GM10266 (cell line): ENCODE data around the gene TENM3.
"Not testable (repeated sequence)": the region's sequence is repeated elsewhere in the genome, so short reads cannot be mapped to it uniquely, and the experiment has no call there.

Experiments used
- DNase-seq: peaks from one replicate; pipeline ENCODE4 v3.0.0; 2012; ENCODE audit errors: extremely low spot score
- TF ChIP-seq, protein P1 (sequence below): IDR thresholded peaks from 2 replicates; pipeline ENCODE4 v1.5.1; 2012; ENCODE audit warnings: mild to moderate bottlenecking, low read depth; ENCODE audit not compliant: control insufficient read depth, insufficient read depth; ENCODE audit errors: missing control alignments

TENM3 gene

DNA sequence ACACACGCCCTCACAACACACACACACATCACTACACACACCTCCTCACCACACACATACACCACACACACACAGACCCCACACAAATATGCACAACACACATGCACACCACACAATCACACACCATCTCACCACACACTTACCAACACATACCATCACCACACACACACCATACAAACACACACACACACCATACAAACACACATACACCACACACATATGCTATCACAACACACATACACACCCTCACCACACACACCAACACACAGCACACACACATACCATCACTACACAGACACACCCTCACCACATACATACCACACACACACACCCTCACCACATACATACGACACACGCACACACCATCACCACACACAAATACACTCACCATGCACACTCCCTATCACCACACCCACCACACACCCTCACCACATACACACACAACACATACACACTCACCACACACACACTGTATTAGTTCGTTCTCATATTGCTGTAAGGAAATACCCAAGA is 567.0 kb downstream of the TENM3 start:
- TF ChIP-seq, protein P1, sequence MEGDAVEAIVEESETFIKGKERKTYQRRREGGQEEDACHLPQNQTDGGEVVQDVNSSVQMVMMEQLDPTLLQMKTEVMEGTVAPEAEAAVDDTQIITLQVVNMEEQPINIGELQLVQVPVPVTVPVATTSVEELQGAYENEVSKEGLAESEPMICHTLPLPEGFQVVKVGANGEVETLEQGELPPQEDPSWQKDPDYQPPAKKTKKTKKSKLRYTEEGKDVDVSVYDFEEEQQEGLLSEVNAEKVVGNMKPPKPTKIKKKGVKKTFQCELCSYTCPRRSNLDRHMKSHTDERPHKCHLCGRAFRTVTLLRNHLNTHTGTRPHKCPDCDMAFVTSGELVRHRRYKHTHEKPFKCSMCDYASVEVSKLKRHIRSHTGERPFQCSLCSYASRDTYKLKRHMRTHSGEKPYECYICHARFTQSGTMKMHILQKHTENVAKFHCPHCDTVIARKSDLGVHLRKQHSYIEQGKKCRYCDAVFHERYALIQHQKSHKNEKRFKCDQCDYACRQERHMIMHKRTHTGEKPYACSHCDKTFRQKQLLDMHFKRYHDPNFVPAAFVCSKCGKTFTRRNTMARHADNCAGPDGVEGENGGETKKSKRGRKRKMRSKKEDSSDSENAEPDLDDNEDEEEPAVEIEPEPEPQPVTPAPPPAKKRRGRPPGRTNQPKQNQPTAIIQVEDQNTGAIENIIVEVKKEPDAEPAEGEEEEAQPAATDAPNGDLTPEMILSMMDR: no peak
- no peak for DNase-seq

DNA sequence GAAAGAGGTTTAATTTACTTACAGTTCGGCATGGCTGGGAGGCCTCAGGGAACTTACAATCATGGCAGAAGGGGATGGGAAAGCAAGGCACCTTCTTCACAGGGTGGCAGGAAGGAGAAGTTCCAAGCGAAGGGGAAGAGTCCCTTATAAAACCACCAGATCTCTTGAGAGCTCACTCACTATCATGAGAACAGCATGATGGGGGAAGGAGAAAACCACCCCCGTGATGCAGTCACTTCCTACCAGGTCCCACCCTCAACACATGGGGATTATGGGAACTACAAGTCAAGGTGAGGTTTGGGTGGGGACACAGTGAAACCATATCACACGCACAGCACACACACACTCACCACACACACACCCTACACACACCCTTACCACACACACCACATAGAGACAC is 569.7 kb downstream of the TENM3 start:
- TF ChIP-seq, protein P1: no peak
- no peak for DNase-seq

DNA sequence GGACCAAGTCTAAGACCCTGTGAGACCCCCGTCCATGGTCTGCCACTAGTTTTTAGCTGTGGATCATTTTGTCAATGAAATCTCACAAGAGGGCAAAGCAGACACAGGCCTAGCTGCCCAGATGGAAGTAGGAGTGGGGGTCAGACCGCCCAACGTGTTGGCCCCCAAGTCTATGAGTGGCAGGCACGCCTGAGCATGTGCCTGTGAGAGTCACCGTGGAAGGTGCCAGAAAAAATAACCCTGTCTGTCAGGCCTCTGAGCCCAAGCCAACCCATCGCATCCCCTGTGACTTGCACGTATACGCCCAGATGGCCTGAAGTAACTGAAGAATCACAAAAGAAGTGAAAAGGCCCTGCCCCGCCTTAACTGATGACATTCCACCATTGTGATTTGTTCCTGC is 570.9 kb downstream of the TENM3 start:
- DNase-seq: not testable (repeated sequence)

DNA sequence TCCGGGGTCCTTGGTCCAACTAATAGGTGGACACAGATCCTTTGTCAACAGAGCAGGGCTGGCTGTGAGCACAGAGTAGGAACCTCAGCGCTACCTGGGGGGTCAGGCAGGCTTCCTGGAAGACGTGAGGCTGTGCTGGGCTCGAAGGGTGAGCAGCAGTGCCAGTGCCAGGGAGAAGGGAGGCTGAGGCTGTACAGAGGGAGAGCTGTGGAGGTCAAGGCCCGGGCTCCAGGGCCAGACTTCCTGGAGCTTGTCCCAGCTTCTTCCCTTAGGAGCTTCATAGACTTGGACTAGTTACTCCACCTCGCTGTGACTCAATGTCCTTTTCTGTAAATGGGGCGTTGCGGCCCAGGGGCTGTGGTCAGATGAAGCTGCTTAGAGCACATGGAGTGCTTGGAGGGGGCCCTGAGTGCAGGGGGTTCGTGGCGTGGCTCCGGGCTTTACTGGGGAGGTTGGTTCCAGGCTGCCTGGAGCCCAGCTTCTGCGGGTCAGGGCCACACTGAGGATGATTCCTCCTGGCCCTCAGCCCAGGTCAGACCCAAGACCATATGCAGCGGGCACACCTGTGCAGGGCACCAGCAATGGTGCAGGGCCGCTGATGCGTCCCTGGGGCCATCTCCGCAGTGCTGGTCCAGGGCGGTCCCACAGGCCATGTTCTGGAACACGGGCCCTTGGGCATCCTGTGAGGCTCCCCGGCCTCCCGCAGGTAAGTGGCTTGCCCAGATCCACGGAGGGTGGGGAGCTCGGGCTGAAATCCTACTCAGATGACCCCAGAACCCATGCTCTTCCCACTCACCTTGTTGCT is 575.9 kb downstream of the TENM3 start:
- DNase-seq: no peak
- TF ChIP-seq, protein P1: no peak

DNA sequence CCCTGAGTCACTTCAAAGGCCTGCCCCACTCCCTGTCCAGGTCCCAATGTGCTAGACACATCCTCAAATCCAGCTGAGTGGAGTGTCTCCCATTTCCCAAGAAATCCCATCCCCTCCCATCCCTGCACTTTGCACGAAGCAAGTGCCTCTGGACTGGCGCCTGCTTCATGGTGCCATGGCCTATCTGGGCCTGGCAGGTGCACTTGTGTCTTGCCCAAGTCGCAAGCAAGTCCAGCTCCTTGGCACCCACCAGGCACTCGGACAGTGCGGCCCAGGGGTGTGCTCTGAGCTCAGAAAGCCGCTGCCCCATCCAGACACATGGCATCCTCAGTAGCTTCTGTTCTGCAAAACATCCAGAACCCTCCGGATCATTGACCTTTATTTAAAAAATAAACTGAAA is 576.5 kb downstream of the TENM3 start:
- DNase-seq: no peak
- TF ChIP-seq, protein P1: no peak

DNA sequence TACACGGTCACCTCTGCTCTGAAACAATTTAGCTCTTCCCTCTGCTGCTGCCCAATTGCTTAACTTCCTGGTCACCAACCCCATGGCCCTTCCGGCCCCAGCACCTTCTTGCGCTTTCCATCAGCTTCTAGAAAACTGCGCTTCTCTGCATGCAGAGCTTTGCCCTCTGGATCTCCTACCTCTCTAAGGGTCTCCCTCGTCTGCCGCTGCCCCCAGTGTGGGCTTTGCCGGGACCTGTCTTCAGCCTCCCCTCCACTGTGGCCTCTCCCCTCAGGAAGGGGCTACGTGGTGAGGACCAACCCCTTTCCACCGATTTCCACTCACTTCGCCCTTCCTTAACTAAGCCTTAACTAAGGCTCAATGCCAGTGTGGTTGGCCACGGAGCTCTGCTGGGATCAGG is 579.4 kb downstream of the TENM3 start:
- no peak for DNase-seq
- TF ChIP-seq, protein P1: no peak

DNA sequence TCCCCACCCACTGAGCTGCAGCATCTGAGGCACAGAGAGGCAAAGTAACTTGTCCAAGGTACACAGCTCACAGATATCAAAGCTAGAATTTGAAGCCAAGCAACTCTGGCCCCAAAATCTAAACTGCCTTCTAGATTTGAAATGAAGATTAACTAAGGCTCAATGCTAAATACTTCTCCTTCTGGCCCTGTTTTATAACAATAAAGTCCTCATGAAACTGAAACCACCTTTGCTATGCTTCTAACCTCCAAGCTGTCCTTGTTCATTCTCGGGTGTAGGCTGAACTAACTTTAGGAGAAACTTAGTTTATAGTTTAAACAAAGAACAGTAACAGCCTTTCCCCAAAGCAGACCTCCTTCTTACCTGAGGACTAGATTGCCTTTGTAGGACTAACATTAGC is 580.4 kb downstream of the TENM3 start:
- no peak for DNase-seq
- TF ChIP-seq, protein P1: no peak
